Skeletal muscle cell (primary cell): ENCODE measurements around the gene TMEM135.
"Not testable (repeated sequence)": the region's sequence is repeated elsewhere in the genome, so short reads cannot be mapped to it uniquely, and the experiment has no call there.

Source experiments
- DNase-seq: peaks from one replicate; pipeline ENCODE4 v3.0.0-alpha.2; 2010; ENCODE audit warnings: low read depth
- H3K4me3 ChIP-seq: 2 replicates; pipeline ENCODE4 v1.5.1; 2011; ENCODE audit warnings: low read depth, mild to moderate bottlenecking, control low read depth, low read length, moderate library complexity

TMEM135 gene

GRCh38 chr11:87037450-87038234 is at the start of gene TMEM135:
TSS of gene TMEM135 (plus strand) at chr11:87037934. CDS start at chr11:87038046, 112 bp downstream.
- peak within 1 kb of the TSS; percentile 93 for H3K4me3 ChIP-seq
- peak; percentile 66 for DNase-seq

DNA sequence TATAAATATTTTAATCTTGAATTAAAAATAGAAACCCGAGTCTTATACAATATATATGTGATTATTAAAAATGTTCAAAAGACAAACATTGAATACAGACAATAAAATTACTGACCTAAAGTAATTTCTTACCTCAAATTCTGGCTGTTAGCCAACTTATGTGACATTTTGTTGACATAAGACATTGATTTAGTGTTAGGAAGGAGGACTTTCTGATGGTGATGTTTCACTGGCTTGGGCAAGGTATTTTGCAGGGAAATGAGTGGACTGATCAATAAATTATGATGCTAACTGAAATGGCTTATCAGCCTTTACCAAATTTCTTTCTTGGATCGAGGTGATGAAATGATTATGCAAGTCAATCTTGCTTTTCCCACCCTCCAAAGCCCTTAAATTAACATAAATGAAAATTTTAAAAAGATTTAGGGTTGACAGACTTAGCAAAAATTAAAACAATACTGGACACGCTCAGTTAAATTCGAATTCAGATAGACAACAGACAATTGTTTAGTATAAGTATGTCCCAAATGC is 49.3 kb upstream of the TMEM135 start:
- no peak overlapping the region for H3K4me3 ChIP-seq
- DNase-seq, result no peak

GRCh38 chr11:86990031-86990430 is 47.7 kb upstream of the TMEM135 start:
- no peak for DNase-seq

DNA sequence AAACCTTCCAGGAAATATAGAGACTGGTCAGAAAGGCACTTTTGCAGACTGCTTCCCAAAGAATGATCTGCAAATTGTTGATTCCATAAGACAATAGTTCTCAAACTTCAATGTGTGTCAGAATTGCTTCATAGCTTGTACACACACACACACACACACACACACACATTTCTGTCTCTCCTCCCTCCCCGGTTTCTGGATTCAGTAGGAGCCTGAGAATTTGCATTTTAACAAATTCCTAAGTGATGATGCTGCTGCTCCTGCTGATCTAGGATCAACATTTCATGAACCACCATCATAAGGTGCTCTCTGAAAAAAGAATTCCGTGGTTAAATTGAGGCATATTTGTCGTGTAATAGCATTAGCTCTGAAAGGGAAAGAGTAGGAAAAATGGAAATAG is 47.2 kb upstream of the TMEM135 start:
- DNase-seq, result no peak
- no peak overlapping the region for H3K4me3 ChIP-seq

More at GRCh38 chr11:86990031-86990430, 47.7 kb upstream of the TMEM135 start:
- H3K4me3 ChIP-seq, result no peak overlapping the region

GRCh38 chr11:86991341-86991740 is 46.4 kb upstream of the TMEM135 start:
- no peak overlapping the region for H3K4me3 ChIP-seq
- DNase-seq, result no peak

DNA sequence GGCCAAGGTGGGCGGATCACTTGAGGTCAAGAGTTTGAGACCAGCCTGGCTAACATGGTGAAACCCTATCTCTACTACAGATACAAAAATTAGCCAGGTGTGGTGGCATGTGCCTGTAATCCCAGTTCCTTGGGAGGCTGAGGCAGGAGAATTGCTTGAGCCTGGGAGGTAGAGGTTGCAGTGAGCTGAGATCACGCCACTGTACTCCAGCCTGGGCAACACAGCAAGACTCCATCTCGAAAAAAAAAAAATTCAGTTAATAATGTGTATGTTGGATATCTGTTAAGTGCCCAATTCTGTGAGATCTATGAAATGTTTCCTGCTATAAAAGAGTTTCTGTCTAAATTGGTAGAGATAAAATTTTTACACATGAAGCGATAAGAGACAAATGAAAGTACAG is 45.4 kb upstream of the TMEM135 start:
- DNase-seq, H3K4me3 ChIP-seq: not testable (repeated sequence)

GRCh38 chr11:86993031-86993430 is 44.7 kb upstream of the TMEM135 start:
- DNase-seq, result no peak
- H3K4me3 ChIP-seq, result no peak overlapping the region

DNA sequence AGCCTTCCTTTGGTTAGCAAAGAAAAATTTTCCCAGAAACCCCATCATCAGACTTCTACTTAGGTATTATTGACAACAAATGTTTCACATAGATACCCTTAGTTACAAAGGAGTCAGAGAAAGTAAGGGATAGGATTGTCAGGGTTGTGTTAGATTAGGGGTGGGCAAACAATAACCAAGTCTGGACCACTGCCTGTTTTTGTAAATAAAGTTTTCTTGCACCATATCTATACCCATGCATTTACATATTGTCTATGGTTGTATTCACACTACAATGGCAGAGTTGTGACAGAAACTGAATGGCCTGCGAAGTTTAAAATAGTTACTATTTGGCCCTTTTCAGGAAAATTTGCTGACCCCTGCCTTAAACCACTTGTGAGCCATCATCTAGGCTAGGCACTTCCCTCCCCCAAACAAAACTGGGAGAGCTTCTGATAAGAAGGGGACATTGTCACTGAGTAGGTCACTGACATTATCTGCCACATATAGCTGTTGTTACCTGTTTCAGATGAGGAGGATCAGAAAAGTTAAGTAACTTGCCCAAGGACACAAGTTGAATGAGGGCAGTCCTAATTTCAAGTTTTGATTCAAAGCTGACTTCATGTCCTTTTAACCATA is 40.7 kb upstream of the TMEM135 start:
- H3K4me3 ChIP-seq, result no peak overlapping the region

GRCh38 chr11:86999388-86999787 is 38.3 kb upstream of the TMEM135 start:
- H3K4me3 ChIP-seq, result no peak overlapping the region
- no peak for DNase-seq

More for the DNA sequence above, 40.7 kb upstream of the TMEM135 start:
- no peak for DNase-seq

DNA sequence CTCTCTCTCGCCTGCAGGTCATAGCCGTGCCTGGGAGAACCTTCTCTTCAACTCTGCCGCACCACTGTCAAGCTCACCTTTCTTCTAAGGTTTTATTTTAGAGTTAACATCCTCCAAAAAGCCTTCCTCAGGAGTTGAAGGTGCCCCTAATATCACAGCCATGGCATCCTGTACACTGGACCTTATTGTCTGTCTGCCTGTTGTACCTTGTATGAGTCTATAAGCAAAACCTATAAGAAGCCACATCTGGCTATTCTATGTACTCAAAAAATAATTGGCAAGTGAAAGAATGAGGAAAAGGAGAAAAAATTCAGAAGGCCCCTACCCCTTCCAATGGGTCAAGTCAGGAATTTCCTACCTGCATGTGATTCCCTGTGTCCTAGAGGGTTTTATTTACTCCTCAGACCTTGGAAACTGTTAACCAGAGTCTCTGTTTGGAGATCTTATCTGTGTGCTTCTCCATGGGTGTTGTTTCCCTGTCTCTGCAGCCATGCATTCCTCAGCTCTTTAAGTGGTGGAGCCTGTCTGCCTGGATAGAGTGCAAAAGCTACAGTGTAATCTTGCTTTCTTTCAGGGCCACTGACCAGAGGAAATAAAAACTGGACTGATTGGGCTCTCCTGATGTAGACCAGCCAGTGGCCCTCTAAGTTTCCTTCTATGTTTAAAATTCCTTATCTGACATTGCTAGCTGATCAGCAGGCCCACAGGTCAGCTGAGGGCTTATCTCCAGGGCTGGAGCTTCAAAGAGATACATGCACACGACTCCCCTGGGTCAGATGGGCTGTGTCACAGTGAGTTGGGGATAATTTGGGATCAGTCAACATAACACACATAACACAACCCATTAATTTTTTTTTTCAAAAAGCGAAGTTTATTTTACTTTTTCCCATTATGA is 37.6 kb upstream of the TMEM135 start:
- H3K4me3 ChIP-seq, result no peak overlapping the region
- no peak for DNase-seq

DNA sequence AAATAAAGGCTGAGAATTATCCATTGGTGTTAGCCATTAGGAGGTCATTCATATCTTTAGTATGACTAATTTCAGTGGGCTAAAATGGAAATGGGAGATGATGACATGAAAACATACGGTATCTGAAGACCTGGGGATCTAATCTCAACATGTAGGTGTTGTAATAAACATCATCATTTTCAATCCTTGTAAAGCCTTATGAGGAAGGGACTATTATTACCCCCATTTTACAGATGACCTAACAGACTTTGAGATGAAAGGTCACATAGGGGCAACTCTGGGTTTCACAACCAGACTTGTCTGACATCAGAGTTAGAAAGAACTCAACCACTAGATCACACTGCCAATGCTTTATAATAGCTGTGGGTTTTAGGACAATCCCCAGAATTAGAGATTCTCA is 34.8 kb upstream of the TMEM135 start:
- no peak for DNase-seq
- no peak overlapping the region for H3K4me3 ChIP-seq

DNA sequence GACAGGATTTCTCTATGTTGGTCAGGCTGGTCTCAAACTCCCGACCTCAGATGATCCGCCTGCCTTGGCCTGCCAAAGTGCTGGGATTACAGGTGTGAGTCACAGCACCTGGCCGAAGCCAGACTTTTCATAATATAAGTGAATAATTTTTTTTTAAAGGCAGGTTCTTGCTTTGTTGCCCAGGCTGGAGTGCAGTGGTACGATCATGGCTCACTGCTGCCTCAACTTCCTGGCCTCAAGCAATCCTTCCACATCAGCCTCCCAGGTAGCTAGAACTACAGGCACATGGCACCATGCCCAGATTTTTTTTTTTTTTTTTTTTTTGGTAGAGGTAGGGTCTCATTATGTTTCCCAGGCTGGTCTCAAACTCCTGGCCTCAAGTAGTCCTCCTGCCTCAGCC is 33.5 kb upstream of the TMEM135 start:
- DNase-seq, H3K4me3 ChIP-seq: not testable (repeated sequence)

DNA sequence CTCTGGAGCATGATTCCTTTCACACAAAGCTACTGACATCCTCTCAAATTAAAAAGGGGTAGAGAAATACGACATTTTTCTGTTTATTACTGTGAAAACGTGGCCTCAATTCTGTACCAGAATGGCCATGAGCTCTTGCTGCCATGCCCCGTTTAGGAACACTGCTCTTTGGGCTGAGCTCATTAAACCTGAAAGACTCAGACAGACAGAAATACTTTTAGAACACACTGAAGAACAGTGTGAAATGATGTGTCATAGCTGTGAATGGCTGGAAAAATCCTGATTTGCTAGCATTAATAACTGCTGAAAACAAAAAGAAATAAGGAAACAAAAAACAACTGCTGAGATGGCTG is 32.2 kb upstream of the TMEM135 start:
- no peak overlapping the region for H3K4me3 ChIP-seq
- DNase-seq, result no peak

GRCh38 chr11:87006035-87006434 is 31.7 kb upstream of the TMEM135 start:
- DNase-seq, result no peak
- H3K4me3 ChIP-seq, result no peak overlapping the region

DNA sequence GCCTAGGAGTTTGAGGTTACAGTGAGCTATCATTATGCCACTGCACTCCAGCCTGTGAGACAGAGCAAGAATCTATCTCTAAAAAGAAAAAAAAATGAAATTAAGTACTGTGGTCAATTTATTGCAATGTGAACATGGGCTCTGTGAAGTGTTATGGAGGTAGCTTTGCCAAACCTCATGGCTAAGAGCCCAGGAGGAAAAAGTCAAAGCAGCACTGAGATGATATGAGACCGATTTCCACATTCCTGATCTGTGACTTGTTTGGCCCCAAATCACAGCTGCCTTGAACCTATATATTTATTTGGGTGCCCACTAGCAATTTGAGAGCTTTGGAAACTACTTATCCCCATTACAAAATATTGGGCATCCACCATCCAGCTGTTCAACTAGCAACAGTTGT is 29.8 kb upstream of the TMEM135 start:
- H3K4me3 ChIP-seq, result no peak overlapping the region
- no peak for DNase-seq

- no peak overlapping the region for H3K4me3 ChIP-seq
- no peak for DNase-seq
These were observed 25.6 kb upstream of the TMEM135 start for GRCh38 chr11:87012089-87012488.

GRCh38 chr11:87012673-87013072 is 25.1 kb upstream of the TMEM135 start:
- no peak for DNase-seq
- no peak overlapping the region for H3K4me3 ChIP-seq

GRCh38 chr11:87013912-87014825 is 23.6 kb upstream of the TMEM135 start:
- no peak overlapping the region for H3K4me3 ChIP-seq
- DNase-seq, result no peak

GRCh38 chr11:87015645-87016044 is 22.1 kb upstream of the TMEM135 start:
- DNase-seq, result no peak
- no peak overlapping the region for H3K4me3 ChIP-seq
